HFFc6 (cell line): Measurements from ENCODE around the gene MFSD2A. TPM values are rescaled to one million over a fixed set of nuclear protein-coding genes. Genes with fewer than 3 reads are reported as not detected.

ENCODE experiments used
- DNase-seq: peaks from one replicate; pipeline ENCODE4 v3.0.0-alpha.2; 2018
- H3K27ac Mint-ChIP-seq: 2 replicates; pipeline ENCODE4 v1.8.0; 2020; ENCODE audit warnings: mild to moderate bottlenecking, mixed read lengths
- H3K27me3 Mint-ChIP-seq: 2 replicates; pipeline ENCODE4 v1.8.0; 2021; ENCODE audit warnings: mild to moderate bottlenecking, moderate library complexity, mixed read lengths; ENCODE audit not compliant: insufficient read depth
- H3K36me3 Mint-ChIP-seq: 2 replicates; pipeline ENCODE4 v1.8.0; 2021; ENCODE audit warnings: low read depth, mixed read lengths
- H3K4me1 Mint-ChIP-seq: 2 replicates; pipeline ENCODE4 v1.8.0; 2020; ENCODE audit warnings: low read depth, mixed read lengths
- H3K4me3 Mint-ChIP-seq: 2 replicates; pipeline ENCODE4 v1.8.0; 2020; ENCODE audit warnings: mild to moderate bottlenecking, moderate library complexity, mixed read lengths
- H3K9me3 Mint-ChIP-seq: 2 replicates; pipeline ENCODE4 v1.8.0; 2020; ENCODE audit warnings: mild to moderate bottlenecking, mixed read lengths
- total RNA-seq, 6 experiments: library from RNA; stranded (reverse); fragmentation: NEBNext Ultra II Directional; extraction: Animal tissue kit (Norgen Biotek cat#: 25700); gene quantifications; 2 replicates in 1 of 6; 3 replicates in 5 of 6; pipeline ENCODE4 v1.2.3, GENCODE V29; 2021
- TF ChIP-seq, protein P1 (sequence below): fragments of 200-600 bp; sonication (generic); IDR thresholded peaks from 2 replicates; pipeline ENCODE4 v1.5.0; 2021; ENCODE audit warnings: antibody characterized with exemption, mild to moderate bottlenecking

MFSD2A gene
- total RNA-seq, 6 experiments from 2014 or later: 3.2 to 4.8 (median 3.5) TPM

DNA sequence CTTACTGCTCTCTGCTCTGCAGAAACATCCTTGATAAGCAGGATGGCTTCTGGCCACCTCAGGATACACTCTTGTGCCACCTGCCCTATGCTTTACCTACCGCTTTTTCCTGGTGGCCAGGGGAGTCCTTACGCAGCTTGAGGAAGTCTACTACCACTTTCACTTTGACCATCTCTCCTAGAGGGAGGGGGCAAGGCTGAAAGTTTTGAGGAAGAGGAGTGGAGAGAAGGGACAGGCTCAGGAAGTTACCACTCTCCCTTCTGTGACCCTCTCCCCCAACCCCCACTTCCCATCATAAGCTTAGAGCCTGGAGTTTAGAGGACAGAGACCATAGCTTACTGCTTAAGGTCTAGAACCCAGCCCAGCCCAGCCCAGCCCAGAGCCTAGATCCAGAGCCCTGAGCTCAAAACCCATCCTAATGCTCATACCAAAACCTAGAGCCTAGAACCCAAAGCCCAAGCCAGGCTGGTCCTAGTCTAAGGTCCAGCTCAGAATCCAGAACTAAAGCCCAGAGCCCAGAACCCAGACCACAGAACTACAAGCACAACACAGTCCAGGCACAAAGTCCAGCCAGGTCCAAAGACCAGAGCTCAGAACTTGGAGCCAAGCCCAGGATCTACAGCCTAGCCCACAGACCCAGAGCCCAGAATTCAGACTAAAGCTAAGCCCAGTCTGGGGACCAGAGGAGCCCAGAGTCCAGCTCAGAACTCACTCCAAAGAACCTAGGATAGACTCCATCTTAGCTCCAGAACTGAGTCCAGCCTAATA is 18.0 kb upstream of the MFSD2A start:
- no peaks in the 10 kb centered on the region for H3K36me3 Mint-ChIP-seq
- TF ChIP-seq, protein P1, sequence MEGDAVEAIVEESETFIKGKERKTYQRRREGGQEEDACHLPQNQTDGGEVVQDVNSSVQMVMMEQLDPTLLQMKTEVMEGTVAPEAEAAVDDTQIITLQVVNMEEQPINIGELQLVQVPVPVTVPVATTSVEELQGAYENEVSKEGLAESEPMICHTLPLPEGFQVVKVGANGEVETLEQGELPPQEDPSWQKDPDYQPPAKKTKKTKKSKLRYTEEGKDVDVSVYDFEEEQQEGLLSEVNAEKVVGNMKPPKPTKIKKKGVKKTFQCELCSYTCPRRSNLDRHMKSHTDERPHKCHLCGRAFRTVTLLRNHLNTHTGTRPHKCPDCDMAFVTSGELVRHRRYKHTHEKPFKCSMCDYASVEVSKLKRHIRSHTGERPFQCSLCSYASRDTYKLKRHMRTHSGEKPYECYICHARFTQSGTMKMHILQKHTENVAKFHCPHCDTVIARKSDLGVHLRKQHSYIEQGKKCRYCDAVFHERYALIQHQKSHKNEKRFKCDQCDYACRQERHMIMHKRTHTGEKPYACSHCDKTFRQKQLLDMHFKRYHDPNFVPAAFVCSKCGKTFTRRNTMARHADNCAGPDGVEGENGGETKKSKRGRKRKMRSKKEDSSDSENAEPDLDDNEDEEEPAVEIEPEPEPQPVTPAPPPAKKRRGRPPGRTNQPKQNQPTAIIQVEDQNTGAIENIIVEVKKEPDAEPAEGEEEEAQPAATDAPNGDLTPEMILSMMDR: no peak
- no peak overlapping the region for H3K4me3 Mint-ChIP-seq
- no peak for DNase-seq
- H3K27me3 Mint-ChIP-seq: peaks cover 18% of the 10 kb centered on the region
- peaks cover 13% of the 10 kb centered on the region for H3K4me1 Mint-ChIP-seq
- no peak overlapping the region for H3K27ac Mint-ChIP-seq
- H3K9me3 Mint-ChIP-seq: no peaks in the 10 kb centered on the region

DNA sequence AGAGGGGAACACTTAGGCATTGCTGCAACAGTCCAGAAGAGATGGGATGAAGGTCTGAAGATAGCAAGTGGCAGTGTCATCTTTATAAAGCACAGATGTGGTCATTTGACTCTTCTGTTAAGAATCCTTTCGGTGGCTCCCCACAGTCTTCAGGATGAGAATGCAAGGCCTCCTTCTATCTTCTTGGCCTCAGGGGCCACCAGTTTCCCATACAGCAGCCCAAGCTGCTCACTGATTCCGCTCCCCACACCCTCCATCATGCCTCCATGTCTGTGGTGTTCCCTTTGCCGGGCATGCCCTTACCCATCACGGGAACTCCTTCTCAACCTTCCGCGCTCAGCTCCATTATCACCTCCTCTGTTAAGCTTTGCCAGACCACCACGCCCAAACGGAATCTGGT is 16.1 kb upstream of the MFSD2A start:
- H3K27ac Mint-ChIP-seq: no peak overlapping the region
- H3K36me3 Mint-ChIP-seq: no peaks in the 10 kb centered on the region
- DNase-seq: no peak
- no peaks in the 10 kb centered on the region for H3K9me3 Mint-ChIP-seq
- H3K4me1 Mint-ChIP-seq: peaks cover 12% of the 10 kb centered on the region
- no peak overlapping the region for H3K4me3 Mint-ChIP-seq
- TF ChIP-seq, protein P1: no peak
- H3K27me3 Mint-ChIP-seq: peaks cover 19% of the 10 kb centered on the region

DNA sequence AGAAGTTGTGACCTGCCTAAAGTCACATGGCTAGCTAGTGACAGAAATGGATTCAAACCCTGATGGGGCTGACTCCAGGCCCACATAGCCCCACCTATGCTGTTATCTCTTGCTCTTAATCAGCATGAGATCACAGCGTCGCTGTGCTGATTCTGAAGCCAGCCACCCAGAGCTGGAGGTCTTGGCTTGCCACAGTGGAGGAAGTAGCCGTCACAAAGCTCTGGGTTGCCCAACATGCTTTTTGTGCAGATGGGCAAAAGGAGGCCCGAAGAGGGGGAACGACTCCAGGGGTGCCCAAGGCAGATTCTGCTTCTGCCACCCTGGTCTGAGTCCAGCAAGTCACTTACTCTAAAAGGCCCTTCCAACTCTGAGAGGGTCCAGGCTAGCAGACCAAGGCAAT is 14.7 kb upstream of the MFSD2A start:
- no peaks in the 10 kb centered on the region for H3K9me3 Mint-ChIP-seq
- TF ChIP-seq, protein P1: no peak
- peaks cover 19% of the 10 kb centered on the region for H3K27me3 Mint-ChIP-seq
- H3K36me3 Mint-ChIP-seq: no peaks in the 10 kb centered on the region
- DNase-seq: no peak
- H3K27ac Mint-ChIP-seq: no peak overlapping the region
- no peaks in the 10 kb centered on the region; the same call in 1 of the 2 replicates for H3K4me1 Mint-ChIP-seq
- H3K4me3 Mint-ChIP-seq: no peak overlapping the region

DNA sequence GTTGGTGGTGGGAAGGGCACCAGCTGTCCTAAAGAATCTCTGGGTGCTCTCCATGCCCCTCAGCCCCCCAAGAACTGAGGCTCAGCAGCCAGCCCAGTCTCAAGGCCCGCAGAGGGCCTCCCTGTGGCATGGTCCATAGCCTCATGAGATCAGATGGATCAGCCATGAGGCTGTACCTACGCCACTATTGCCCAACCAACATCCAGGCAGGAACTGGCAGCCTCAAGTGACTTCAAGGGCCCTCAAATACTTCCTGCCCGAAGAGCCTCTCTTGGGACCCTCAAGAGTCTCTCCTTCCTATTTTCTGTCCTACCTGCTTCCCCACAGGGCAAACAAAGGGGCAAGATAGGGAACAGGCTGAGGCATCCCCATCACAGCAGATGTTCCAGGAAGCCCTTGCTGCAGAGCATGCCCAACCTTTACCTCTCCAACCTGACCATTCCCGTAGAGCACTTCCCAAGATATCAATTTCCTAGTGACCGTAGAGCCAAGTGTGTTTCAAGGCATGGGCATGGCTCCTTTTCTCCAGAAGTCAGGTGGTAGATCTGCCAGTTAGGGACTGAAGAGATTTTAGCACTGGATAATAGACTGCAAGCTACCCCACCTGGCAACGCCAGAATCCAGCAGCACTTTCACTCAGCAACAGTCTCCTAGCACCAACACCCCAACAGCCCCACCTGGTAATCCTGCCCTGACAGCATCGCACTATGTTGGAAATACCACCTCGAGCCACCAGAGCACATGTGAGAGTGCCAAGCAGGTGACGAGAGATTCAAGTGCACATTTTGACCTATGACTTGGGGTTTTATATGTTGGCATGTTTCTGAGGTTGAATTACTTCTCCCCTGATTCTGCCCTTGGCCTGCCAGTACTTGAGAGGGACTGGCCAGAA is 13.7 kb upstream of the MFSD2A start:
- TF ChIP-seq, protein P1: no peak
- H3K4me3 Mint-ChIP-seq: no peak overlapping the region
- no peaks in the 10 kb centered on the region for H3K36me3 Mint-ChIP-seq
- H3K27me3 Mint-ChIP-seq: peaks cover 24% of the 10 kb centered on the region
- H3K4me1 Mint-ChIP-seq: no peaks in the 10 kb centered on the region
- H3K9me3 Mint-ChIP-seq: no peaks in the 10 kb centered on the region
- no peak for DNase-seq
- no peak overlapping the region for H3K27ac Mint-ChIP-seq

DNA sequence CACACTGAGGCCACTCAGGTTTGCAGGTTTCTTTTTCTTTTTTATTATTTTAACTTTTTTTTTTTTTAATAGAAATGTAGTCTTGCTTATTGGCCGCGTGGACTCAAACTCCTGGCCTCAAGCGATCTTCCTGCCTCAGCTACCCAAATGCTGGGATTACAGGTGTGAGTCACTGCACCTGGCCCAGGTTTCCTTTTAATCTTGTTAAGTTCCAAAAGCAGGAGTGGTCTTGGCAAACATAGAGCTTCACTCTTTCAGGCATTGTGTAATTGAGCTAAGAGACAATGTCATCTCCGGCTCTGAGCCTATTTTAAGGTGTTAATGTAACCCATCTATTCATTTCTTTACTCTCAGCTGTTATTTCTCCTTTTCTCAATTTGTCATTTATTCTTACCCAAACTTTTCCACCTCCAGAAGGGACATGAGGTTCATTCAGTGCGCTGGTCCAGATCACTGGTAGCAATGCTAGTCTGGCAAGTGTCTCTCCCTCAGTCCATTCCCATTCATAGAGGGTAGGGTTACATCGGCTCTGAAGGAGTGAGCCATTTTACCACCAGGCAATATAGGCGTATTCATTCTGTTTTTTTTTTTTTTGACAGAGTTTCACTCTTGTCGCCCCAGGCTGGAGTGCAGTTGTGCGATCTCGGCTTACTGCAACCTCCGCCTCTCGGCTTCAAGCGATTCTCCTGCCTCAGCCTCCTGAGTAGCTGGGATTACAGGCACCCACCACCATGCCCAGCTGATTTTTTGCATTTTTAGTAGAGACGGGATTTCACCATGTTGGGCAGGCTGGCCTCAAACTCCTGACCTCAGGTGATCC is 11.3 kb upstream of the MFSD2A start:
- no peaks in the 10 kb centered on the region for H3K4me1 Mint-ChIP-seq
- H3K27me3 Mint-ChIP-seq: peaks cover 32% of the 10 kb centered on the region
- TF ChIP-seq, protein P1: no peak
- no peak overlapping the region for H3K27ac Mint-ChIP-seq
- no peak overlapping the region for H3K4me3 Mint-ChIP-seq
- H3K9me3 Mint-ChIP-seq: no peaks in the 10 kb centered on the region
- DNase-seq: no peak
- H3K36me3 Mint-ChIP-seq: no peaks in the 10 kb centered on the region
